ENCODE results near the gene ZNRF1.

DNA sequence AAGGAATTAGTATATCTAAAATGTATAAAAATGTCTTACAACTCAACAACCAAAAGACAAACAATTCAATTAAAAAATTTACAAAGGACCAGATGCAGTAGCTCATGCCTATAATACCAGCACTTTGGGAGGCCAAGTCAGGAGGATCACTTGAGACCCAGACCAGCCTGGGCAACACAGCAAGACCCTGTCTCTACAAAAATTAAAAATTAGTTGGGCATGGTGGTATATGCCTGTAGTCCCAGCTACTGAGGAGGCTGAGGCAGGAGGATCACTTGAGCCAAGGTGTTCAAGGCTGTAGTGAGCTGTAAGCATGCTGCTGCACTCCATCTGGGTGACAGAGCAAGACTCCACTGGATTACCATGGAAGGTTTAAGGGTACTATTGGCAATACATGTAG is 33.8 kb downstream of the ZNRF1 start:
- TF ChIP-seq, protein P1, sequence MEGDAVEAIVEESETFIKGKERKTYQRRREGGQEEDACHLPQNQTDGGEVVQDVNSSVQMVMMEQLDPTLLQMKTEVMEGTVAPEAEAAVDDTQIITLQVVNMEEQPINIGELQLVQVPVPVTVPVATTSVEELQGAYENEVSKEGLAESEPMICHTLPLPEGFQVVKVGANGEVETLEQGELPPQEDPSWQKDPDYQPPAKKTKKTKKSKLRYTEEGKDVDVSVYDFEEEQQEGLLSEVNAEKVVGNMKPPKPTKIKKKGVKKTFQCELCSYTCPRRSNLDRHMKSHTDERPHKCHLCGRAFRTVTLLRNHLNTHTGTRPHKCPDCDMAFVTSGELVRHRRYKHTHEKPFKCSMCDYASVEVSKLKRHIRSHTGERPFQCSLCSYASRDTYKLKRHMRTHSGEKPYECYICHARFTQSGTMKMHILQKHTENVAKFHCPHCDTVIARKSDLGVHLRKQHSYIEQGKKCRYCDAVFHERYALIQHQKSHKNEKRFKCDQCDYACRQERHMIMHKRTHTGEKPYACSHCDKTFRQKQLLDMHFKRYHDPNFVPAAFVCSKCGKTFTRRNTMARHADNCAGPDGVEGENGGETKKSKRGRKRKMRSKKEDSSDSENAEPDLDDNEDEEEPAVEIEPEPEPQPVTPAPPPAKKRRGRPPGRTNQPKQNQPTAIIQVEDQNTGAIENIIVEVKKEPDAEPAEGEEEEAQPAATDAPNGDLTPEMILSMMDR (IDR thresholded peaks at IDR 0.05): no peak
- TF ChIP-seq POLR2A (IDR thresholded peaks at IDR 0.05): no peak
